ENCODE data around the gene DENND2C. TPM values are rescaled to one million over a fixed set of nuclear protein-coding genes. Genes with fewer than 3 reads are reported as not detected.

DENND2C gene
- total RNA-seq, 1 donor from 2014 or later, result 0.73 TPM

DNA sequence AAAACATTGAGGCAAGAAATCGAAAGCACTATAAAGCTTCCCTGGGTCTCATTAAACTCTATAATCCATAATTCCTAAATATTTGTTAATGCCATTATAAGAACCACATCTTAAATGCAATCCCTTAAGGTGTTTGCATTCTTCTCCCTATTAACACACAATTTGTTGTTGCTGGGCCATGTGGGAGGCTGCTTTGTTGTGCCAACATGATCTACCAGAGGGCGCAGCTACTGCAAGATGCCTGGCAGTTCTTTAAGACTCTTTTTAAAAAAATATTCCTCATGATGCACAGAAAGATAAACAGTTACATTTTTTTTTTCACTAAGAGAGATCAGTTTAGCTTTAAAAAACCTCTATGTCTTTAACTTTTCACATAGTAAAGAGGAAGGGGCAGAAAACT is 49.4 kb downstream of the DENND2C start:
- no peak overlapping the region for H3K4me3 ChIP-seq
- no peak for TF ChIP-seq EZH2phosphoT487 (IDR thresholded peaks at IDR 0.05)
- TF ChIP-seq EZH2 (IDR thresholded peaks at IDR 0.05), result no peak
- TF ChIP-seq, protein P1, sequence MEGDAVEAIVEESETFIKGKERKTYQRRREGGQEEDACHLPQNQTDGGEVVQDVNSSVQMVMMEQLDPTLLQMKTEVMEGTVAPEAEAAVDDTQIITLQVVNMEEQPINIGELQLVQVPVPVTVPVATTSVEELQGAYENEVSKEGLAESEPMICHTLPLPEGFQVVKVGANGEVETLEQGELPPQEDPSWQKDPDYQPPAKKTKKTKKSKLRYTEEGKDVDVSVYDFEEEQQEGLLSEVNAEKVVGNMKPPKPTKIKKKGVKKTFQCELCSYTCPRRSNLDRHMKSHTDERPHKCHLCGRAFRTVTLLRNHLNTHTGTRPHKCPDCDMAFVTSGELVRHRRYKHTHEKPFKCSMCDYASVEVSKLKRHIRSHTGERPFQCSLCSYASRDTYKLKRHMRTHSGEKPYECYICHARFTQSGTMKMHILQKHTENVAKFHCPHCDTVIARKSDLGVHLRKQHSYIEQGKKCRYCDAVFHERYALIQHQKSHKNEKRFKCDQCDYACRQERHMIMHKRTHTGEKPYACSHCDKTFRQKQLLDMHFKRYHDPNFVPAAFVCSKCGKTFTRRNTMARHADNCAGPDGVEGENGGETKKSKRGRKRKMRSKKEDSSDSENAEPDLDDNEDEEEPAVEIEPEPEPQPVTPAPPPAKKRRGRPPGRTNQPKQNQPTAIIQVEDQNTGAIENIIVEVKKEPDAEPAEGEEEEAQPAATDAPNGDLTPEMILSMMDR (IDR thresholded peaks at IDR 0.05), result no peak
- Mint-ChIP-seq H3K27ac (no peak overlapping the region), H3K27me3 (ENCODE audit: insufficient read depth, low read depth) (no peaks in the 10 kb centered on the region), H3K9me3 (no peaks in the 10 kb centered on the region), H3K36me3 (no peaks in the 10 kb centered on the region), H3K4me3 (no peak overlapping the region), H3K4me1 (no peaks in the 10 kb centered on the region)
- no peaks in the 10 kb centered on the region for H3K36me3 ChIP-seq
- no peak overlapping the region for H3K4me2 ChIP-seq
- DNase-seq (ENCODE audit: low spot score), result no peak
- H3K79me2 ChIP-seq (ENCODE audit: low read depth), result no peaks in the 10 kb centered on the region
- H3K27me3 ChIP-seq, result no peaks in the 10 kb centered on the region
- H2AFZ ChIP-seq (replicated peaks), result no peak overlapping the region
- no peaks in the 10 kb centered on the region for H3K4me1 ChIP-seq
- no peaks in the 10 kb centered on the region for H4K20me1 ChIP-seq (ENCODE audit: low read depth)
- no peak overlapping the region for H3K9ac ChIP-seq
- no peaks in the 10 kb centered on the region for H3K9me3 ChIP-seq (ENCODE audit: low read depth)
- H3K27ac ChIP-seq, result no peak overlapping the region
- no peaks in the 10 kb centered on the region for H3F3A ChIP-seq (ENCODE audit: low read depth)

DNA sequence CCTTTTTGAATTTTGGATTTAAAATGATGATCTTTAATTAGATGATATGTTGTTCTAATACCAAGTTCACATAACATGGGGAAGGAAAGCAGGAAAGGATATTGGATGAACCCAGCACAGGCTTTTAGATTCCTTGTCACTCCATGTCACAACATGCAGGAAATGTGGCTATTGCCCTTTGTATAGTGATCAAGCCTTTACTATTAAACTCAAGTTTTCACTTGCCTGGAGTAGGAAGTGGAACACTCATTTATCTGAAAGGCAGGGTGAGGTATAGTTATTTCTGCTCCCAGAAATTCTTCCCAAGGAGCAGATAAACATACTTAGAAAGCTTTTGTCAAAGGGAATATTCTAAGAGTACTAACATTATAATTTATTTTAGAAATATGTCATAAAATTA is 51.2 kb downstream of the DENND2C start:
- H3K4me3 ChIP-seq, result no peak overlapping the region
- no peak for DNase-seq (ENCODE audit: low spot score)
- no peaks in the 10 kb centered on the region for H3K27me3 ChIP-seq
- H2AFZ ChIP-seq (replicated peaks), result no peak overlapping the region
- no peak overlapping the region for H3K4me2 ChIP-seq
- H3K4me1 Mint-ChIP-seq, result no peaks in the 10 kb centered on the region
- no peaks in the 10 kb centered on the region for H3K27me3 Mint-ChIP-seq (ENCODE audit: insufficient read depth, low read depth)
- H3K36me3 ChIP-seq, result no peaks in the 10 kb centered on the region
- H3K9me3 Mint-ChIP-seq, result no peaks in the 10 kb centered on the region
- H3K9ac ChIP-seq, result no peak overlapping the region
- H3F3A ChIP-seq (ENCODE audit: low read depth), result no peaks in the 10 kb centered on the region
- no peak overlapping the region for H3K27ac ChIP-seq
- H3K4me3 Mint-ChIP-seq, result no peak overlapping the region
- no peaks in the 10 kb centered on the region for H4K20me1 ChIP-seq (ENCODE audit: low read depth)
- H3K36me3 Mint-ChIP-seq, result no peaks in the 10 kb centered on the region
- H3K79me2 ChIP-seq (ENCODE audit: low read depth), result no peaks in the 10 kb centered on the region
- TF ChIP-seq, protein P1 (IDR thresholded peaks at IDR 0.05), result no peak
- TF ChIP-seq EZH2 (IDR thresholded peaks at IDR 0.05) (no peak), EZH2phosphoT487 (IDR thresholded peaks at IDR 0.05) (no peak)
- no peak overlapping the region for H3K27ac Mint-ChIP-seq
- no peaks in the 10 kb centered on the region for H3K9me3 ChIP-seq (ENCODE audit: low read depth)
- H3K4me1 ChIP-seq, result no peaks in the 10 kb centered on the region

DNA sequence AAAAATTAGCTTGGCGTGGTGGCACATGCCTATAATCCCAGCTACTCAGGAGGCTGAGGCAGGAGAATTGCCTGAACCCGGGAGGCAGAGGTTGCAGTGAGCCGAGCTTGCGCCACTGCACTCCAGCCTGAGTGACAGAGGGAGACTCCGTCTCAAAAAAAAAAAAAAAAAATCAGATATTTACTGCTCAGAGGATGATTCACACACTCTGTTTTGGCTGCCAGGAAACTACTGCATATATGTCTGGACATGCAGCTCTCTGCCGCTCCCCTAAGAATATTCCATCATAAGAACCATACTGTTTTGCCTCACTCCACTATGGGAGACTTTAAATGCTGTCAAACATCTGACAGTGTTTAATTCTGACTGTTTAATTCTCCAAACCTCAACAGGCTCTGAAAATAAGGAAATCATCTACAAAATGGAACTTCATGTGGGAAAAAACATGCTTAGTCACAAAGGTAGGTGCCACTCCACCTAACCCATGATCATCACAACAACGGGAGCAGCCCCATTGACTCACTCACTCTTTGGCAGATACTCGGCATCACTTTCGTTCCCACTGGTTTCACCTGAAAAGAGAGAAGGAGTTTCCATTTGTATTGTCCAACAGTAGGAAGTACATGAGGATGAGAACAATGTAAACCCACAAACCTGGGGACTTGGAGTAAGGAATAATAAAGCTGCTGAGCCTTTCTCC is 59.2 kb downstream of the DENND2C start:
- no peak overlapping the region for H3K4me2 ChIP-seq
- H3F3A ChIP-seq (ENCODE audit: low read depth), result no peaks in the 10 kb centered on the region
- Mint-ChIP-seq H3K36me3 (no peaks in the 10 kb centered on the region), H3K27ac (no peak overlapping the region), H3K27me3 (ENCODE audit: insufficient read depth, low read depth) (no peaks in the 10 kb centered on the region), H3K9me3 (no peaks in the 10 kb centered on the region), H3K4me1 (no peaks in the 10 kb centered on the region), H3K4me3 (no peak overlapping the region)
- no peak overlapping the region for H3K4me3 ChIP-seq
- no peaks in the 10 kb centered on the region for H3K36me3 ChIP-seq
- H3K4me1 ChIP-seq, result no peaks in the 10 kb centered on the region
- H4K20me1 ChIP-seq (ENCODE audit: low read depth), result no peaks in the 10 kb centered on the region
- H3K9ac ChIP-seq, result no peak overlapping the region
- H3K79me2 ChIP-seq (ENCODE audit: low read depth), result no peaks in the 10 kb centered on the region
- no peaks in the 10 kb centered on the region for H3K9me3 ChIP-seq (ENCODE audit: low read depth)
- H3K27me3 ChIP-seq, result no peaks in the 10 kb centered on the region
- no peak for TF ChIP-seq EZH2phosphoT487 (IDR thresholded peaks at IDR 0.05)
- TF ChIP-seq EZH2 (IDR thresholded peaks at IDR 0.05), result no peak
- TF ChIP-seq, protein P1 (IDR thresholded peaks at IDR 0.05), result no peak
- H2AFZ ChIP-seq (replicated peaks), result peak overlapping the region; percentile 45
- no peak for DNase-seq (ENCODE audit: low spot score)
- H3K27ac ChIP-seq, result no peak overlapping the region

Measured in neural progenitor cell (in vitro differentiated cells).